K562 treated with DMSO at 1 percent for 4 hours (cell line): ENCODE data around the gene CCNB1IP1. TPM values are rescaled to one million over a fixed set of nuclear protein-coding genes. Genes with fewer than 3 reads are reported as not detected.

ENCODE experiments used
- total RNA-seq: library from RNA; unstranded; fragments of 300-600 nt; gene quantifications from 2 replicates; pipeline ENCODE4 v1.2.3, GENCODE V29; 2022; ENCODE audit not compliant: insufficient read depth

The CCNB1IP1 gene
- 99.0 and 107 TPM in 2 replicates for total RNA-seq

GRCh38 chr14:20332788-20333493 lies at the start of gene CCNB1IP1:
Gene CCNB1IP1, minus strand, starts transcription at chr14:20333279. Its CDS starts 16,756 bp downstream, at chr14:20316523.

GRCh38 chr14:20343092-20343861 lies 10.2 kb upstream of the CCNB1IP1 start, which contains the start of gene PARP2:
Gene PARP2, plus strand, starts transcription at chr14:20343635. Its CDS starts 7 bp downstream, at chr14:20343642.

GRCh38 chr14:20305265-20306078 lies 27.6 kb downstream of the CCNB1IP1 start, which contains the start of gene TTC5:
Gene TTC5, minus strand, starts transcription at chr14:20305951. Its CDS starts 14 bp downstream, at chr14:20305937.

Other genes starting within 250 kb of the CCNB1IP1 start
- not detected in 2 replicates for gene OR4K17, start 222.5 kb downstream of the CCNB1IP1 start, total RNA-seq
- not detected in 2 replicates for gene OR4N5, start 194.5 kb downstream of the CCNB1IP1 start, total RNA-seq
- gene OR11G2, start 142.4 kb downstream of the CCNB1IP1 start, total RNA-seq: not detected in 2 replicates
- gene OR11H6, start 109.6 kb downstream of the CCNB1IP1 start, total RNA-seq: not detected in 2 replicates
- gene OR11H7, start 104.3 kb downstream of the CCNB1IP1 start, total RNA-seq: not detected in 2 replicates
- gene OR11H4, start 94.0 kb downstream of the CCNB1IP1 start, total RNA-seq: not detected in 2 replicates
- 2.1 and 2.7 TPM in 2 replicates for gene TTC5, start 27.3 kb downstream of the CCNB1IP1 start, total RNA-seq
- gene PARP2, start 10.4 kb upstream of the CCNB1IP1 start, total RNA-seq: 20.8 and 24.1 TPM in 2 replicates
- gene TEP1, start 80.2 kb upstream of the CCNB1IP1 start, total RNA-seq: 9.1 and 9.3 TPM in 2 replicates
- gene KLHL33, start 102.9 kb upstream of the CCNB1IP1 start, total RNA-seq: 0.10 TPM in 1 of 2 replicates, not detected in the other
- 32.4 and 42.3 TPM in 2 replicates for gene OSGEP, start 121.5 kb upstream of the CCNB1IP1 start, total RNA-seq
- gene APEX1, start 121.9 kb upstream of the CCNB1IP1 start, total RNA-seq: 130 and 152 TPM in 2 replicates
- gene PIP4P1, start 128.2 kb upstream of the CCNB1IP1 start, total RNA-seq: 21.9 and 22.0 TPM in 2 replicates
- gene PNP, start 136.1 kb upstream of the CCNB1IP1 start, total RNA-seq: 75.8 and 87.0 TPM in 2 replicates
- gene RNASE10, start 172.3 kb upstream of the CCNB1IP1 start, total RNA-seq: not detected in 2 replicates
- not detected in 2 replicates for gene RNASE9, start 227.8 kb upstream of the CCNB1IP1 start, total RNA-seq